HEK293T (cell line): ENCODE results near the gene SKIC2.
"Not testable (repeated sequence)": the region's sequence is repeated elsewhere in the genome, so short reads cannot be mapped to it uniquely, and the experiment has no call there.

ENCODE experiments used
- ARNT ChIP-seq: fragments of 450-650 bp; IDR thresholded peaks from 2 replicates; pipeline ENCODE4 v1.6.1; 2017; ENCODE audit warnings: mild to moderate bottlenecking
- BHLHE40 ChIP-seq: fragments of 450-650 bp; IDR thresholded peaks from 2 replicates; pipeline ENCODE4 v1.6.1; 2016; ENCODE audit warnings: mild to moderate bottlenecking, moderate library complexity, borderline replicate concordance
- FOXK2 ChIP-seq: fragments of 450-650 bp; IDR thresholded peaks from 2 replicates; pipeline ENCODE4 v1.6.1; 2016; ENCODE audit warnings: mild to moderate bottlenecking
- FOXM1 ChIP-seq: fragments of 450-650 bp; IDR thresholded peaks from 2 replicates; pipeline ENCODE4 v1.6.1; 2017; ENCODE audit warnings: mild to moderate bottlenecking, borderline replicate concordance
- HDGF ChIP-seq: fragments of 450-650 bp; IDR thresholded peaks from 2 replicates; pipeline ENCODE4 v1.6.1; 2017; ENCODE audit warnings: antibody characterized with exemption, borderline replicate concordance
- LEF1 ChIP-seq: fragments of 450-650 bp; IDR thresholded peaks from 2 replicates; pipeline ENCODE4 v1.6.1; 2017; ENCODE audit warnings: mild to moderate bottlenecking, borderline replicate concordance
- NFRKB ChIP-seq: fragments of 450-650 bp; IDR thresholded peaks from 2 replicates; pipeline ENCODE4 v1.6.1; 2016; ENCODE audit warnings: mild to moderate bottlenecking, moderate library complexity
- SP1 ChIP-seq: fragments of 450-650 bp; IDR thresholded peaks from 2 replicates; pipeline ENCODE4 v1.6.1; 2017
- SUZ12 ChIP-seq: fragments of 450-650 bp; IDR thresholded peaks from 2 replicates; pipeline ENCODE4 v1.6.1; 2016; ENCODE audit warnings: mild to moderate bottlenecking
- TARDBP ChIP-seq: fragments of 450-650 bp; IDR thresholded peaks from 2 replicates; pipeline ENCODE4 v1.6.1; 2016
- ZNF384 ChIP-seq: fragments of 450-650 bp; IDR thresholded peaks from 2 replicates; pipeline ENCODE4 v1.6.1; 2016

- not testable (repeated sequence) for TF ChIP-seq ARNT, FOXM1, SP1, NFRKB, BHLHE40, SUZ12, HDGF, FOXK2, TARDBP, ZNF384, LEF1
These were observed 49.7 kb upstream of the SKIC2 start for GRCh38 chr6:31909298-31909697.
